ENCODE results near the gene ZSWIM3. TPM values are rescaled to one million over a fixed set of nuclear protein-coding genes. Genes with fewer than 3 reads are reported as not detected.

The ZSWIM3 gene
- total and polyA plus RNA-seq, 12 donors = 2.9 to 19.5 (median 6.2) TPM

- peaks cover 25 to 49% of the 10 kb centered on the region in 2 donors for H3K4me1 ChIP-seq (replicated peaks in 1 of 2)
- H3K36me3 ChIP-seq (replicated peaks in 1 of 2) = peaks cover 0 to 33% of the 10 kb centered on the region in 2 donors
- no peaks in the 10 kb centered on the region for H3K9me3 ChIP-seq (replicated peaks in 1 of 3)
- H3K27ac ChIP-seq = peak overlapping the region; percentile 2 to 70 (median 64)
- intact Hi-C loops (cut with DNase I) = no loop called here
- no peak for TF ChIP-seq POLR2A (IDR thresholded peaks at IDR 0.05)
- TF ChIP-seq, protein P1, sequence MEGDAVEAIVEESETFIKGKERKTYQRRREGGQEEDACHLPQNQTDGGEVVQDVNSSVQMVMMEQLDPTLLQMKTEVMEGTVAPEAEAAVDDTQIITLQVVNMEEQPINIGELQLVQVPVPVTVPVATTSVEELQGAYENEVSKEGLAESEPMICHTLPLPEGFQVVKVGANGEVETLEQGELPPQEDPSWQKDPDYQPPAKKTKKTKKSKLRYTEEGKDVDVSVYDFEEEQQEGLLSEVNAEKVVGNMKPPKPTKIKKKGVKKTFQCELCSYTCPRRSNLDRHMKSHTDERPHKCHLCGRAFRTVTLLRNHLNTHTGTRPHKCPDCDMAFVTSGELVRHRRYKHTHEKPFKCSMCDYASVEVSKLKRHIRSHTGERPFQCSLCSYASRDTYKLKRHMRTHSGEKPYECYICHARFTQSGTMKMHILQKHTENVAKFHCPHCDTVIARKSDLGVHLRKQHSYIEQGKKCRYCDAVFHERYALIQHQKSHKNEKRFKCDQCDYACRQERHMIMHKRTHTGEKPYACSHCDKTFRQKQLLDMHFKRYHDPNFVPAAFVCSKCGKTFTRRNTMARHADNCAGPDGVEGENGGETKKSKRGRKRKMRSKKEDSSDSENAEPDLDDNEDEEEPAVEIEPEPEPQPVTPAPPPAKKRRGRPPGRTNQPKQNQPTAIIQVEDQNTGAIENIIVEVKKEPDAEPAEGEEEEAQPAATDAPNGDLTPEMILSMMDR (IDR thresholded peaks at IDR 0.05) = no peak
- H3K4me3 ChIP-seq = no peak overlapping the region
- peak in 4 of 7 donors; percentile 52 to 65 (median 56) for DNase-seq
- H3K27me3 ChIP-seq = no peaks in the 10 kb centered on the region
- 10 to 63% (median 31%) methylated on average over 1 of the region's 1 CpG for WGBS, 4 donors
These were observed 6.5 kb upstream of the ZSWIM3 start for GRCh38 chr20:45850926-45851325.

- no peak for TF ChIP-seq POLR2A (IDR thresholded peaks at IDR 0.05)
- TF ChIP-seq, protein P1 (IDR thresholded peaks at IDR 0.05) = no peak
- H3K36me3 ChIP-seq (replicated peaks in 1 of 2) = peaks cover 0 to 27% of the 10 kb centered on the region in 2 donors
- H3K27me3 ChIP-seq = no peaks in the 10 kb centered on the region
- peaks cover 30 to 55% of the 10 kb centered on the region in 2 donors for H3K4me1 ChIP-seq (replicated peaks in 1 of 2)
- H3K4me3 ChIP-seq = no peak overlapping the region
- intact Hi-C loops (cut with DNase I) = no loop called here
- H3K27ac ChIP-seq = peak overlapping the region in 4 of 5 donors; percentile 3 to 70 (median 65)
- no peak for DNase-seq
- H3K9me3 ChIP-seq (replicated peaks in 1 of 3) = no peaks in the 10 kb centered on the region
These were observed 5.9 kb upstream of the ZSWIM3 start for GRCh38 chr20:45851501-45851900.

DNA sequence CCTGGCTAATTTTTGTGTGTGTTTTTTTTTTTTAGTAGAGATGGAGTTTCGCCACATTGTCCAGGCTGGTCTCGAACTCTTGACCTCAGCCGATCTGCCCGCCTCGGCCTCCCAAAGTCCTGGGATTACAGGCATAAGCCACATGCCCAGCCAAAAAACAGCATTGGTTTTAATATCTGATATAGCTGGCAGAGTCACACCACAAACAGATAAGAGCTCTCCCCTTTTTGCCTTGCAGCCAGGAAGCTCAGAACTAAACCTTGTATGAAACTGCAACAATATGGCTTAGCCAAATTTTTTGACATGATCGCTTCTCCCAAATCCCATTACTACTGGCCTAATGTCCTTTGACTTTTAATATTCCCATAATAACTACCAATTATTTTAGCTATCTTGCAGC, 5.1 kb upstream of the ZSWIM3 start:
- Histone ChIP-seq H3K4me3 (no peak overlapping the region), H3K27ac (peak overlapping the region in 1 of 5 donors; percentile 70), H3K9me3 (replicated peaks in 1 of 3) (no peaks in the 10 kb centered on the region), H3K27me3 (no peaks in the 10 kb centered on the region), H3K36me3 (replicated peaks in 1 of 2) (peaks cover 0 to 19% of the 10 kb centered on the region in 2 donors), H3K4me1 (replicated peaks in 1 of 2) (peaks cover 33 to 56% of the 10 kb centered on the region in 2 donors)
- DNase-seq = no peak
- WGBS, 4 donors = 90 to 95% (median 93%) methylated on average over 5 to 6 of the region's 6 CpGs
- TF ChIP-seq POLR2A (IDR thresholded peaks at IDR 0.05) = no peak
- TF ChIP-seq, protein P1 (IDR thresholded peaks at IDR 0.05) = no peak
- intact Hi-C loops (cut with DNase I) = no loop called here

- H3K36me3 ChIP-seq (replicated peaks in 1 of 2) = peaks cover 0 to 10% of the 10 kb centered on the region in 2 donors
- H3K4me3 ChIP-seq = no peak overlapping the region
- TF ChIP-seq, protein P1 (IDR thresholded peaks at IDR 0.05) = no peak
- no peak for TF ChIP-seq POLR2A (IDR thresholded peaks at IDR 0.05)
- H3K27ac ChIP-seq = no peak overlapping the region
- peaks cover 33 to 64% of the 10 kb centered on the region in 2 donors for H3K4me1 ChIP-seq (replicated peaks in 1 of 2)
- 74 to 87% (median 83%) methylated on average over 2 of the region's 2 CpGs for WGBS, 4 donors
- DNase-seq = no peak
- intact Hi-C loops (cut with DNase I) = no loop called here
- H3K27me3 ChIP-seq = no peaks in the 10 kb centered on the region
- no peaks in the 10 kb centered on the region for H3K9me3 ChIP-seq (replicated peaks in 1 of 3)
These were observed 3.9 kb upstream of the ZSWIM3 start for GRCh38 chr20:45853484-45853883.
